C4-2B (cell line): ENCODE results near the gene RTBDN.

ENCODE experiments used
- CTCF ChIP-seq: fragments of 450-650 bp; conservative IDR thresholded peaks from 2 replicates; pipeline ENCODE4 v1.5.1; 2017; ENCODE audit warnings: mild to moderate bottlenecking
- ZFX ChIP-seq: fragments of 450-650 bp; IDR thresholded peaks from 2 replicates; pipeline ENCODE4 v1.6.1; 2017

- TF ChIP-seq CTCF (no peak), ZFX (no peak)
Measured at GRCh38 chr19:12788682-12789097, 45.7 kb downstream of the RTBDN start.
